Measurements from ENCODE around the gene PGGT1B.

The PGGT1B gene

GRCh38 chr5:115262321-115263077 is at the start of gene PGGT1B:
PGGT1B (minus strand) TSS chr5:115262877; CDS start chr5:115262851, 26 bp downstream.
- DNase-seq (ENCODE audit: low read depth in 2 of 2, low spot score in 1 of 2) = peak; percentile 37 to 41

GRCh38 chr5:115309751-115310370 is 47.2 kb upstream of the PGGT1B start:
- no peak for DNase-seq (ENCODE audit: low read depth in 2 of 2, low spot score in 1 of 2)

- DNase-seq (ENCODE audit: low read depth in 2 of 2, low spot score in 1 of 2) = no peak
Measured at GRCh38 chr5:115308815-115309214, 46.1 kb upstream of the PGGT1B start.

- DNase-seq (ENCODE audit: low read depth in 2 of 2, low spot score in 1 of 2) = no peak
Measured at GRCh38 chr5:115306011-115306536, 43.4 kb upstream of the PGGT1B start.

- DNase-seq (ENCODE audit: low read depth in 2 of 2, low spot score in 1 of 2) = no peak
Measured at GRCh38 chr5:115304496-115304895, 41.8 kb upstream of the PGGT1B start.

- DNase-seq (ENCODE audit: low read depth in 2 of 2, low spot score in 1 of 2) = no peak
Measured at GRCh38 chr5:115298811-115299210, 36.1 kb upstream of the PGGT1B start.

GRCh38 chr5:115297031-115297430 is 34.4 kb upstream of the PGGT1B start:
- no peak for DNase-seq (ENCODE audit: low read depth in 2 of 2, low spot score in 1 of 2)

GRCh38 chr5:115296124-115297022 is 33.7 kb upstream of the PGGT1B start, which contains the start of gene CCDC112:
CCDC112 (minus strand) TSS chr5:115296654; CDS start chr5:115296543, 111 bp downstream.
- peak; percentile 52 to 62 for DNase-seq (ENCODE audit: low read depth in 2 of 2, low spot score in 1 of 2)

GRCh38 chr5:115295777-115296123 is 33.1 kb upstream of the PGGT1B start:
- no peak for DNase-seq (ENCODE audit: low read depth in 2 of 2, low spot score in 1 of 2)

GRCh38 chr5:115291397-115291796 is 28.7 kb upstream of the PGGT1B start:
- DNase-seq (ENCODE audit: low read depth in 2 of 2, low spot score in 1 of 2) = no peak

GRCh38 chr5:115289104-115289503 is 26.4 kb upstream of the PGGT1B start:
- no peak for DNase-seq (ENCODE audit: low read depth in 2 of 2, low spot score in 1 of 2)

- no peak for DNase-seq (ENCODE audit: low read depth in 2 of 2, low spot score in 1 of 2)
Measured at GRCh38 chr5:115284021-115284420, 21.3 kb upstream of the PGGT1B start.

GRCh38 chr5:115282131-115282530 is 19.5 kb upstream of the PGGT1B start:
- no peak for DNase-seq (ENCODE audit: low read depth in 2 of 2, low spot score in 1 of 2)

GRCh38 chr5:115274584-115274983 is 11.9 kb upstream of the PGGT1B start:
- DNase-seq (ENCODE audit: low read depth in 2 of 2, low spot score in 1 of 2) = no peak

GRCh38 chr5:115272297-115272958 is 9.8 kb upstream of the PGGT1B start:
- DNase-seq (ENCODE audit: low read depth in 2 of 2, low spot score in 1 of 2) = no peak

GRCh38 chr5:115271295-115272050 is 8.8 kb upstream of the PGGT1B start:
- no peak for DNase-seq (ENCODE audit: low read depth in 2 of 2, low spot score in 1 of 2)

- no peak for DNase-seq (ENCODE audit: low read depth in 2 of 2, low spot score in 1 of 2)
Measured at GRCh38 chr5:115267617-115268016, 4.9 kb upstream of the PGGT1B start.

GRCh38 chr5:115265220-115265619 is 2.5 kb upstream of the PGGT1B start:
- DNase-seq (ENCODE audit: low read depth in 2 of 2, low spot score in 1 of 2) = no peak

GRCh38 chr5:115264786-115265185 is 2.1 kb upstream of the PGGT1B start:
- no peak for DNase-seq (ENCODE audit: low read depth in 2 of 2, low spot score in 1 of 2)

- no peak for DNase-seq (ENCODE audit: low read depth in 2 of 2, low spot score in 1 of 2)
Measured at GRCh38 chr5:115263078-115263380, 352 bp upstream of the PGGT1B start.

GRCh38 chr5:115262011-115262320 is 711 bp downstream of the PGGT1B start:
- DNase-seq (ENCODE audit: low read depth in 2 of 2, low spot score in 1 of 2) = no peak
